ENCODE results near the gene FBXW11.

Gene FBXW11

GRCh38 chr5:171813270-171813669 lies 193.2 kb downstream of the FBXW11 start:
- in situ Hi-C loops (cut with HindIII; ENCODE audit: low sequenced_read_pairs), result no loop called here
- no peak for TF ChIP-seq CTCF (IDR thresholded peaks at IDR 0.05; ENCODE audit: low read depth, low read length, missing control alignments)
- no peak overlapping the region for H3K4me3 ChIP-seq (ENCODE audit: low read depth, low read length)
- DNase-seq (ENCODE audit: low read depth), result no peak
